Mesangial cell (primary cell): ENCODE measurements around the gene RBM6. TPM values are rescaled to one million over a fixed set of nuclear protein-coding genes. Genes with fewer than 3 reads are reported as not detected.

Experiments used
- total RNA-seq: library from RNA; depleted of rRNA; stranded (reverse); fragments of >200 nt; gene quantifications from 2 replicates; pipeline ENCODE4 v1.2.3, GENCODE V29; 2015

RBM6 gene
- 16.8 and 25.0 TPM in 2 replicates for total RNA-seq

GRCh38 chr3:49939858-49940666, at the start of gene RBM6:
Gene RBM6, plus strand, starts transcription at chr3:49940150. Its CDS starts 22,492 bp downstream, at chr3:49962642.

GRCh38 chr3:49903451-49904424, 36.2 kb upstream of the RBM6 start, which contains the start of gene MST1R:
Gene MST1R, minus strand, starts transcription at chr3:49903873. Its CDS starts 264 bp downstream, at chr3:49903609.

DNA sequence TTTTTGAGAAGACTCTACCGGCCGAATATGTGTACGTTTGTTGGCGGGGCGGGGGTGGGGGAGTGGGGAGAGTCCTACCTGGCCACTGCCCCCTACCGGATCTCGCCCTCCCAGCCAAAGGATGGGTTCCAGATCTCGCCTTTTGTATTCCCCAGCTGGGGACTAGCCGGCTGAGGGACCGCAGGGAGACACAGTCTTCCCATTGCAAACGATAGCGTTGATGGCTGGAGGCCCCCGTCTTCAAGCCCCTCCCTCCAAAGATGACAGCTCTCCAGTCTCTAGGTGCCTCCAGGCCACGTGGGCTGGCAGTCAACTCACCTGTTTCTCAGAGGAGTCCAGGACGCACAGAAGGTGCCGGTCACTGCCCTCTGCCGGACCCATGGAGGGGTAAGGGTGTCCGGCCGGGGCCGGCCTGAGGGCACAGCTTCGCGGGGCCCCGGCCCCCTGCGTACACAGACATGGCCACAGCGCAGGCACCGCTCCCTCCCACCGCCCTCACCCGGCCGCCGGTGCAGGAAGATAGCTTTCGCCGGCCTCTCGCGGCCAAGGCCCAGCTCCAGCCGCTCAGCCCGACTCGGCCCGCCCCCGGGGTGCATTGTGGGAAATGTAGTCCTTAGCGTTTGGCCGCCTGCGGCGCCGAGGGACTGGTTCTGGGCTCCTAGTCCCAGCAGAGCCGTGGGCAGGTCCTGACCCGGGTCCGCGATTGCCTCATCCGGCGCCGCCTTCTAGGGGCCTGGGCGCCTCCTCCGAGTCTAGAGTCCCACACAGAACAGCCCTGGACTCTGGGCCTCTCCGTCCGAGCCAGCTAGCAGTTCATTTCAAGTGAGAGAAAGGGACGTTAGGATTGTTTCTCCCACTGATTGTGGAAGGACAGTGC, 10.4 kb upstream of the RBM6 start, which contains the start of gene MON1A:
MON1A (minus strand) TSS at position 521 of the 877 bp plus-strand sequence. CDS start 16,465 bp downstream, outside the sequence.

GRCh38 chr3:50088725-50089608, 149.0 kb downstream of the RBM6 start, which contains the start of gene RBM5:
Gene RBM5, plus strand, starts transcription at chr3:50088919. Its CDS starts 1,516 bp downstream, at chr3:50090435.

Other genes with a start within 250 kb of the RBM6 start
- gene AMIGO3, start 220.5 kb upstream of the RBM6 start, total RNA-seq = 0.16 and 1.4 TPM in 2 replicates
- gene GMPPB, start 216.2 kb upstream of the RBM6 start, total RNA-seq = 18.3 and 72.4 TPM in 2 replicates
- gene IP6K1, start 153.6 kb upstream of the RBM6 start, total RNA-seq = 32.9 and 51.1 TPM in 2 replicates
- gene CDHR4, start 140.3 kb upstream of the RBM6 start, total RNA-seq = not detected in 2 replicates
- gene INKA1, start 136.9 kb upstream of the RBM6 start, total RNA-seq = 0.76 and 0.81 TPM in 2 replicates
- gene UBA7, start 126.2 kb upstream of the RBM6 start, total RNA-seq = 7.0 and 22.6 TPM in 2 replicates
- gene TRAIP, start 83.6 kb upstream of the RBM6 start, total RNA-seq = 3.4 and 11.9 TPM in 2 replicates
- gene CAMKV, start 70.2 kb upstream of the RBM6 start, total RNA-seq = not detected in 2 replicates
- 0.65 and 2.0 TPM in 2 replicates for gene MST1R, start 36.3 kb upstream of the RBM6 start, total RNA-seq
- 11.5 and 17.9 TPM in 2 replicates for gene MON1A, start 10.3 kb upstream of the RBM6 start, total RNA-seq
- gene RBM5, start 148.8 kb downstream of the RBM6 start, total RNA-seq = 48.1 and 64.3 TPM in 2 replicates
- 23.8 and 42.1 TPM in 2 replicates for gene SEMA3F, start 215.2 kb downstream of the RBM6 start, total RNA-seq